Activated CD4-positive, alpha-beta T cell treated with anti-CD3 and anti-CD28 coated beads for 36 hours (primary cell): ENCODE measurements around the gene DDIT4L. TPM values are rescaled to one million over a fixed set of nuclear protein-coding genes. Genes with fewer than 3 reads are reported as not detected.
A peak's percentile ranks its signal among the peaks of the same experiment; 100 is the strongest.
"Not testable (repeated sequence)": the region's sequence is repeated elsewhere in the genome, so short reads cannot be mapped to it uniquely, and the experiment has no call there.

Source experiments
- ATAC-seq: fragments of 200-7000 bp; cut with Tn5 transposase; one replicate; pipeline ENCODE4 v1.10.0; 2021; ENCODE audit warnings: mild to moderate bottlenecking, moderate library complexity
- CTCF ChIA-PET: fragments of 350-600 bp; sonication (Branson Sonifier 250); formaldehyde crosslinking; loops from one replicate; lab custom pipeline; 2021; ENCODE audit warnings: antibody characterized with exemption; lab: Charles Lee
- POLR2A ChIA-PET: fragments of 350-600 bp; sonication (Branson Sonifier 250); formaldehyde crosslinking; loops from one replicate; lab custom pipeline; 2021; ENCODE audit warnings: antibody characterized with exemption, inconsistent platforms; lab: Charles Lee
- DNase-seq: peaks from one replicate; pipeline ENCODE4 v3.0.0-alpha.2; 2020
- H3K27ac Mint-ChIP-seq: one replicate; pipeline ENCODE4 v1.8.0; 2021; ENCODE audit warnings: mixed read lengths
- H3K27me3 Mint-ChIP-seq: one replicate; pipeline ENCODE4 v1.8.0; 2021; ENCODE audit warnings: mixed read lengths
- H3K36me3 Mint-ChIP-seq: one replicate; pipeline ENCODE4 v1.8.0; 2021; ENCODE audit warnings: low read depth, mixed read lengths
- H3K4me1 Mint-ChIP-seq: one replicate; pipeline ENCODE4 v1.8.0; 2021; ENCODE audit warnings: mixed read lengths
- H3K4me3 Mint-ChIP-seq: one replicate; pipeline ENCODE4 v1.8.0; 2021; ENCODE audit warnings: mild to moderate bottlenecking, moderate library complexity, mixed read lengths
- H3K9me3 Mint-ChIP-seq: one replicate; pipeline ENCODE4 v1.8.0; 2021; ENCODE audit warnings: low read depth, mixed read lengths
- intact Hi-C, 2 experiments: fragments of 100-400 bp; cut with DNase I in 1 of 2; cut with micrococcal nuclease in 1 of 2; formaldehyde crosslinking; loops; one replicate each; pipeline versions ENCODE4 v1.14.2 to v1.15.1; 2022 to 2024; cut with DNase I, micrococcal nuclease
- total RNA-seq, 2 experiments: library from RNA; stranded (reverse); gene quantifications; one replicate each; pipeline ENCODE4 v1.2.3, GENCODE V29; 2021

DDIT4L gene
- total RNA-seq, 2 experiments from 2014 or later = 0.60 to 0.75 TPM

DNA sequence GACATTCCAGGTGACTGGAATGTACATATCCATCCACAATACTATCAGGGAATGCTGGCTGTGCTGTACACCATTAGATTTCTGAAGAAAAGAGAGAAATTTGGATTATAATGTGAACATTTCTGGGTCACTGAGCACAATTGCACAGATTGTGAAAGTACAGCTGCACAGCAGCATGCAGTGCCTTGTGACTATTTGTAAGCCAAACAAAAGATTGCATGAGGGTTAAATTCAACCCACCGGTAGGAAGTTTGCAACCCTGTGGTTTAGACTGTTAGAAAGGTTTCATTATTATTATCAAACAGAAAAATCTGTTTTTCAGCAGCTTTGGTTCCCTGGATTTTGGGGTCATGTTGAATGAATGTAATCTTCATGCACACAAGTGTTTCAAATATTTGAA lies 24.5 kb downstream of the DDIT4L start:
- no peak for DNase-seq
- CTCF ChIA-PET = no interaction called here
- H3K4me1 Mint-ChIP-seq = no peaks in the 10 kb centered on the region
- intact Hi-C loops = no loop called here
- ATAC-seq = peak; percentile 33
- POLR2A ChIA-PET = no interaction called here
- H3K36me3 Mint-ChIP-seq = no peaks in the 10 kb centered on the region
- H3K4me3 Mint-ChIP-seq = no peak overlapping the region
- no peaks in the 10 kb centered on the region for H3K9me3 Mint-ChIP-seq
- no peak overlapping the region for H3K27ac Mint-ChIP-seq
- no peaks in the 10 kb centered on the region for H3K27me3 Mint-ChIP-seq

DNA sequence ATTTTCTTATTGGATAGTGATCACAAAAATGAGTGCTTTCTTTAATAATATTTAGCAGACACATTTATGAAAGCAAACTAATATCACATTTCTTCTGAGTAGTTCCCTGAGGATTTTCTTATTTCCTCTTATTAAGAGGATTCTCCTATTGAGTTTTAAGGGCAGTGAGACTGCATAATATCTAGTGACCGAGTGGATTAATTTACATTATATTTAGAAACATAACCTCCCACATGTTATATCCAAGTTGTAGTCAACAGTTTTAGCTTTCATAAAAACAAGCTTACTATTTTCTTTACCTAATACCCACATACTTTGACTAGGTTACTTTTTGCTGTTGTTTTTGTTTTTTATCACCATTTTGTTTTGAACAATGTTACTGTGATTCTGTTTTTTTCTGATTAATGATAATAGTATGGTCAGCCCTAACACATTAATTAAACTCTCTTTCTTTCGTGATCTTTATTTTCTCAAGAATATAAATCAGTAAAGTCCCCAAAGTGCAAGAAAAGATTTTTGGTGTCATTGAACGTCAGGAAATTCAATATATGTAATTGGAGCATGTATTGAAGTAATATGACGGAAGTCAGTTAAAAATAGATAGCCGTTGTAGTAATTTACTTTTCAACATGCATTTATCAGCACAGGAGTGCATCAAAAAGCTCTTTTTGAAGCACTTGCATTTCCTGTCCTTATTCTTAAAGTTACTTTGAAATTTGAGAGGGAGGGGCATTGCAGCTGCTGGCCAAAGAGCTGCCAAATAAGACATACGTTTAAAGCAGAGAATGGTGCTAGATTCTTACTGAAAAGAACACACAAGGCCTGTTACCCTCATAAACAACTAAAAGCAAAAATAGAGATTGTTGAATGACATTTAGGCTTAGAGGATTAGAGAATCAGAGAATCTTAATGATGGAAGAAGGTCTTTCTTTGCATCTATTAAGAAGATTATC lies 25.2 kb downstream of the DDIT4L start:
- no peaks in the 10 kb centered on the region for H3K27me3 Mint-ChIP-seq
- CTCF ChIA-PET = interaction anchor here (0.9 kb wide), 1 partner anchor 72 kb away, joined by 8 read pairs; no protein-coding TSS in a partner anchor
- H3K9me3 Mint-ChIP-seq = no peaks in the 10 kb centered on the region
- no peak overlapping the region for H3K4me3 Mint-ChIP-seq
- no peaks in the 10 kb centered on the region for H3K4me1 Mint-ChIP-seq
- ATAC-seq = no peak
- POLR2A ChIA-PET = no interaction called here
- H3K27ac Mint-ChIP-seq = no peak overlapping the region
- no peak for DNase-seq
- no peaks in the 10 kb centered on the region for H3K36me3 Mint-ChIP-seq
- intact Hi-C loops = no loop called here

DNA sequence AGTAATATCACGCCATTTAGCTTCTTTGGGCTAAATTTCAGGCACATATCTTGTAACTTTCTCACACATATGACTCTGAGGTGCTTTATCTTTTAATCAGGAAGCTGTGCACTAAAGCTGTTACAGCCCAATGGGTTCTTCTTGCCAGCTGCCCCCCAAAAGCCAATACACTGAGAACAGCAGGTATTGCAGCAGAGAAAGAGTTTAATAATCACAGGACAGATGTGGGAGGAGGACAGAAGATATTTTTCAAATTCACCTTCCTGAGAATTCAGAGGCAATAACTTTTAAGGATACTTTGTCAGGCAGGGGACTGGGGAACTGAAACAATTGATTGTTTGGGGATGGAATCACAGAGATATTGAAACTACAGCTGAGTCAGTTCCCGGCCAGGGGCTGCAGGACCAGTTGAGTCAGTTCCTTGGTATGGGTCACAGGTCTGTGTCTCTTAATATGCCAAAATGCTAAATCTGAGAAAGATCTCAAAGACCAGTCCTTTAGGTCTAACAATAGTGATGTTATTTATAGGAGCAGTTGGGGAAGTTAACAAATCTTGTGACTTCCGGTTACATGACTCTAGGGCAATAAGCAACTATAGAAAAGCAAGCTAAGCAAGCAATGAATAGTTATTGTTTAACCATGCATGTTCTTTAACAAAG lies 28.1 kb downstream of the DDIT4L start:
- Mint-ChIP-seq H3K4me1 (no peaks in the 10 kb centered on the region), H3K36me3 (no peaks in the 10 kb centered on the region), H3K27me3 (peaks cover 3% of the 10 kb centered on the region), H3K9me3 (no peaks in the 10 kb centered on the region), H3K27ac (no peak overlapping the region), H3K4me3 (no peak overlapping the region)
- no peak for ATAC-seq
- POLR2A ChIA-PET = no interaction called here
- DNase-seq = no peak
- intact Hi-C loops = no loop called here
- CTCF ChIA-PET = interaction anchor here (0.5 kb wide), 1 partner anchor 19 kb away, joined by 3 read pairs; no protein-coding TSS in a partner anchor

DNA sequence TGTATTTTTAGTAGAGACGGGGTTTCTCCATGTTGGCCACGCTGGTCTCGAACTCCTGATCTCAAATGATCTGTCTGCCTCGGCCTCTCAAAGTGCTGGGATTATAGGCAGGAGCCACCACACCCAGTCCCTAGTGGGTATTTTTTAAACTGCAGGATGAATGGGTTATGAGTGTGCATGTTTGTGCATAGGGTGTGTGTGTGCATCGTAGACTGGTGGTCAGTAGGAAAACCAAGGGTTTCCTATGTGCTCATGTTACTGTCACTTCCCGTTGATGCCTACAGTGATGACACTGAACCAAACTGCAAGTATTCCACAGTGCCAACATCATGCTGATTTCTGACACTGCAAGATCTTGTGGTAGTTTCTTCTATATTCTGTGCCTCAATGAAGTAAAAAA lies 41.1 kb downstream of the DDIT4L start:
- CTCF ChIA-PET = no interaction called here
- peak; percentile 39 for ATAC-seq
- H3K27ac Mint-ChIP-seq = no peak overlapping the region

DNA sequence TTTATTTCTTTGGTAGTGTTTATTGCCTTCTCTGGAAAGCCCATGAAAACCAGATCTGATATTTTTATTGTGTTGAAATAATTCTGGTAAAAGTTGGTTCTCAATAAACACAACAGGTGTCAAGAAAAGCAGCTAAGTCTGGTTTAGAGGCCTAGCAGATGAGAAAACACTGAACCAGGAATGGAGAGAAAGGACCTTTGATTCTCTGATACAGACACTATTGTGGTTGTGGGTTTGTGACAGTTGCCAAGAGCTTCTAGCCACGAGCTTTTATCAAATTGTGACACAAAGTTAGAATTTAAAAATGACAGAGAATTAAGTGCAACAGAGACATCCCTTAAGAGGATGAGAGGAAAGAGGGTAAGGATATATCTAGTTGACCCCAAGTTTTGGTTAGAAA lies 42.6 kb downstream of the DDIT4L start:
- ATAC-seq = no peak
- H3K9me3 Mint-ChIP-seq = no peaks in the 10 kb centered on the region
- H3K27ac Mint-ChIP-seq = no peak overlapping the region
- DNase-seq = no peak
- CTCF ChIA-PET = no interaction called here
- no peaks in the 10 kb centered on the region for H3K4me1 Mint-ChIP-seq
- intact Hi-C loops = no loop called here
- POLR2A ChIA-PET = interaction anchor here (0.7 kb wide), 1 partner anchor 134 kb away, joined by 3 read pairs; no protein-coding TSS in a partner anchor
- no peak overlapping the region for H3K4me3 Mint-ChIP-seq
- no peaks in the 10 kb centered on the region for H3K27me3 Mint-ChIP-seq
- H3K36me3 Mint-ChIP-seq = no peaks in the 10 kb centered on the region

More for the DNA sequence above, 41.1 kb downstream of the DDIT4L start:
- POLR2A ChIA-PET = no interaction called here
- H3K9me3 Mint-ChIP-seq = peaks cover 2% of the 10 kb centered on the region
- H3K27me3 Mint-ChIP-seq = no peaks in the 10 kb centered on the region
- H3K36me3 Mint-ChIP-seq = no peaks in the 10 kb centered on the region
- intact Hi-C loops = no loop called here
- DNase-seq = peak; percentile 5
- no peaks in the 10 kb centered on the region for H3K4me1 Mint-ChIP-seq
- no peak overlapping the region for H3K4me3 Mint-ChIP-seq

DNA sequence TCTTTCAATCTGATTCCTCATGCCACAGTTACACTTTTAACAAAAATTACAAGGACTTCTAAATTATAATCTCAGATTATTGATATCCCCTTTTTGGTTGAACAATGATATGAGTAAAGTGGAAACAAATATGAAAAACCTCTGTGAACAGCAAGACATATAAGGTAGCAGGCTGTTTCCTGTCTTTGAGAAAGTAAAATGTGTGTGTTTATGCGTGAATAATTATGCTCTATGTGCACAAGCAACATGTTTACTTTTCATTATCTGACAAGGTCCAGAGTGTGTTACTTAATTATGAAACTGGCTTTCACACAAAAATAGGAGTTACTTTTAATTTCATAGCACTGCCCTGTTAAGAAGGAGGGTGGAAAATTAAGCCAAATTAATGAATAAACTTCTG lies 43.1 kb downstream of the DDIT4L start:
- ATAC-seq = no peak
- Mint-ChIP-seq H3K27me3 (no peaks in the 10 kb centered on the region), H3K4me1 (no peaks in the 10 kb centered on the region), H3K36me3 (no peaks in the 10 kb centered on the region), H3K4me3 (no peak overlapping the region), H3K9me3 (no peaks in the 10 kb centered on the region), H3K27ac (no peak overlapping the region)
- intact Hi-C loops = no loop called here
- no peak for DNase-seq
- CTCF ChIA-PET = no interaction called here
- POLR2A ChIA-PET = interaction anchor here (0.7 kb wide), 1 partner anchor 133 kb away, joined by 3 read pairs; no protein-coding TSS in a partner anchor

DNA sequence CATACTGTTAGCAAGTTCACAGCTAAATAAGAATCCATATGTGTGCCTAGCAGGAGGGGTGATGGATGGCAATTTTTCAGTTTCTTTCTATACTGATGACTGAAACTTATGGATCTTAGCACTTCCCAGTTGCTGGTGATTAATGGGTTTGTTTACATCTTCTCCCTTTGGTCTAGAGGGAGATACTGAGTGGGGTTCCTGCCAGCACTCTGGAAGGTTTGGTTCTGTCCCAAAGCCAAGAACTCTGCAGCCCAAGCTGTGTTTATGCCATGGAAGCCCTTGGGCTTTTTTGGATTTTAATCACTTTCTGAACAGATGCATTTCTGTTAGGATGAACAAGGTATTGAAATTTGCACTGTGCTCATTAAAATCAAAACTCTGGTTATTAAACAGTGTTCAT lies 43.5 kb downstream of the DDIT4L start:
- CTCF ChIA-PET = no interaction called here
- no peaks in the 10 kb centered on the region for H3K9me3 Mint-ChIP-seq
- POLR2A ChIA-PET = no interaction called here
- H3K27ac Mint-ChIP-seq = no peak overlapping the region
- no peak overlapping the region for H3K4me3 Mint-ChIP-seq
- DNase-seq = no peak
- H3K27me3 Mint-ChIP-seq = peaks cover 4% of the 10 kb centered on the region
- H3K36me3 Mint-ChIP-seq = no peaks in the 10 kb centered on the region
- H3K4me1 Mint-ChIP-seq = no peaks in the 10 kb centered on the region
- no peak for ATAC-seq
- intact Hi-C loops = no loop called here

DNA sequence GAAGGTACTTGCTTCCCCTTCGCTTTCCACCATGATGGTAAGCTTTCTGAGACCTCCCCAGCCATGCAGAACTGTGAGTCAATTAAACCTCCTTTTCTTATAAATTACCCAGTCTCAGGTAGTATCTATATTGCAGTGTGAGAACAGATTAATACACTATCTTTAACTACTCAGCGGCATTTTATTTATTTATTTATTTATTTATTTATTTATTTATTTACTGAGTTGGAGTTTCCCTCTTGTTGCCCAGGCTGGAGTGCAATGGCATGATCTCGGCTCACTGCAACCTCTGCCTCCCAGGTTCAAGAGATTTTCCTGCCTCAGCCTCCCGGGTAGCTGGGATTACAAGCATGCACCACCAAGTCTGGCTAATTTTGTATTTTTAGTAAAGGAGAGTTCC lies 52.9 kb downstream of the DDIT4L start:
- ATAC-seq, H3K27ac Mint-ChIP-seq, H3K4me1 Mint-ChIP-seq, CTCF ChIA-PET, DNase-seq, H3K4me3 Mint-ChIP-seq, H3K27me3 Mint-ChIP-seq, POLR2A ChIA-PET, H3K36me3 Mint-ChIP-seq, intact Hi-C loops, H3K9me3 Mint-ChIP-seq: not testable (repeated sequence)

Other genes with a start within 250 kb of the DDIT4L start
- gene DNAJB14, start 243.8 kb downstream of the DDIT4L start, total RNA-seq = 10 to 100 TPM; 29.9 to 46.2 TPM
- gene H2AZ1, start 240.2 kb downstream of the DDIT4L start, total RNA-seq = 100 to 1,000 TPM; 376 to 809 TPM